ENCODE data around the gene MFNG.
"Not testable (repeated sequence)": the region's sequence is repeated elsewhere in the genome, so short reads cannot be mapped to it uniquely, and the experiment has no call there.

Gene MFNG, protein sequence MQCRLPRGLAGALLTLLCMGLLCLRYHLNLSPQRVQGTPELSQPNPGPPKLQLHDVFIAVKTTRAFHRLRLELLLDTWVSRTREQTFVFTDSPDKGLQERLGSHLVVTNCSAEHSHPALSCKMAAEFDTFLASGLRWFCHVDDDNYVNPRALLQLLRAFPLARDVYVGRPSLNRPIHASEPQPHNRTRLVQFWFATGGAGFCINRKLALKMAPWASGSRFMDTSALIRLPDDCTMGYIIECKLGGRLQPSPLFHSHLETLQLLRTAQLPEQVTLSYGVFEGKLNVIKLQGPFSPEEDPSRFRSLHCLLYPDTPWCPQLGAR

DNA sequence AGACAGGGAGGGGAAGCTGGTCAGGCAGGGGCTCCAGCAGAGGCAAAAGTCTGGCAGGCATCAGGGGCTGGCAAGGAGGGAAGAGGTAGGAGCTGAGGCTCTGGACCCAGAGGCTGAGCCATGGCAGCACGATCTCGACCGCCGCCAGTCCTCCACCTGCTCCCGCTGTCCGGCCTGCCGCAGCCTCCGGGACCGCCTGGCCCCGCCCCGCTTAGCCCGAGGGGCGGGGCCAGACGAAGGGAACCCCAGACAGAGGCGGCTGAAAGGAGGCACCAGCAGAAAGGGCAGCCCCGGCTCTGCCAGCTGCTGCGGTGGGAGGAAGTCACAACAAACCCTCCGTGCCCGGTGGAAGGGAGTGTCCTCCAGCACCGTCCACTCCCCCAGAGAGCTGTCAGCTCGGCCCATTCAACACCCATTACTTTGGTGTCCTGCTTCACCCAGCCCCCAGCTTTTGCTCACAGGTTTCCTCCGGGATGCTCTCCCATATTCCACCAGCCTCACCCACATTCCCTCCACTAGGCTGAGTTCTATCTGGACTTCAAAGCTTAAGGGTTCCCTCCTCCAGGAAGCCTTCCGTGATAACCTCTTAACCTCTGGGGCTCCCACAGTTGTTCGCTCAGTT, at the start of gene MFNG:
TSS of gene MFNG (minus strand) at position 161 of the 622 bp plus-strand sequence. CDS start 207 bp downstream, outside the sequence.
- DNase-seq (ENCODE audit: low spot score) = peak; percentile 81

DNA sequence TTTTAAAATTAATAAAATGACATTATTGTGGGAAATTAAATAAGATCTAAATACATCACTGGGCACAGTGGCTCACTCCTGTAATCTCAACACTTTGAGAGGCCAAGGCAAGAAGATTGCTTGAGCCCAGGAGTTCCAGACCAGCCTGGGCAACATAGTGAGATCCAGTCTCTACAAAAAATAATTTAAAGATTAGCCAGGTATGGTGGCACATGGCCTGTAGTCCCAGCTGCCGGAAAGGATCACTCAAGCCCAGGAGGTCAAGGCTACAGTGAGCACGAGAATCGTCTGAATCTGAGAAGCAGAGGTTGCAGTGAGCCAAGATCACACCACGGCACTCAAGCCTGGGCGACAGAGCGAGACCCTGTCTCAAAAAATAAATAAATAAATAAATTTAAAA, 49.0 kb upstream of the MFNG start:
- DNase-seq (ENCODE audit: low spot score) = no peak

- no peak for DNase-seq (ENCODE audit: low spot score)
These were observed 48.3 kb upstream of the MFNG start for GRCh38 chr22:37534445-37534844.

DNA sequence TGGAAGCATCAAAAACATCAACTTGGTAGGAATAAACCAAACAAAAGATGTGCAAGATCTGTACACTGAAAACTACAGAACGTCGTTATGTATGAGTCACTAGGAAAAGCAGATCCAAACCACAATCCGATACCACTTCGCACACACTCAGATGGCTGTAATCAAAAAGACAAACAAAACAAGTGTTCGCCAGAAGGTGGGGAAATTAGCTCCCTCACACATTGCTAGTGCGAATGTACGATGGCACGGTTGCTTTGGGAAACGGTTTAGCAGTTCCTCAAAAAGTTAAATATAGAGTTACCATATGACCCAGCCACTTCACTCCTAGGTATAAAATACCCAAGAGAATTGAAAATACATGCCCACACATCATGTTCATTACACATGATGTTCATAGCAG, 47.8 kb upstream of the MFNG start:
- no peak for DNase-seq (ENCODE audit: low spot score)

DNA sequence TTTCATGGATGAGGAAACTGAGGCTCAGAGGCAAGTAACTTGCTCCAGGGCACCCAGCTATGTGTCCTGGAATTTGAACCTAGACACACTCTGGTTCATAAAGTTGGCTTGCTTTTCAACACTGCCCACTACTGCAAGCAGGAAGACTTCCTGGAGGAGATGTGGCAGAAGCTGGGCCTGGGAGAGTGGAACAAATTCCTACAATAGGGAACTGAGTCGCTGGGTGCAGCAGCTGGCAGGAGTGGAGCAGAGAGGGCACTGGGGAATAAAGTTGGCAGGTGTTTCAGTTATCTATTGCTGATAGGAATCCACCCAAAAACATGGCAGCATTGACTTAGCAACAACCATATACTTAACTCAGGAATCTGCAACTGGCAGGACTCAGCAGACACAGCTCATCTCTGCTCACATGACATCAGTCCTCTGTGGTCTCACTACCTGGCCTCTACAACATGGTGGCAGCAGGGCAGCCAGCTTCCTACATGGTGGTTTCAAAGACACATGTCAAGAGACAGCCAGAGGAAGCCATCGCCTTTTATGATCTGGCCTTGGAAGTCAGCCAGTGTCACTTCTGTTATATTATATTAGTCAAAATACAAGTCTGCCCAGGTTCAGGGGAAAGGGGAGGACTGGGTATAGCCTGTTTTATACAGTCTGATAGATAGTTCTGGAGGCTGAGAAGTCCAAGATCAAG, 43.6 kb upstream of the MFNG start:
- DNase-seq (ENCODE audit: low spot score) = no peak

- not testable (repeated sequence) for DNase-seq (ENCODE audit: low spot score)
These were observed 41.8 kb upstream of the MFNG start for GRCh38 chr22:37527952-37528351.

DNA sequence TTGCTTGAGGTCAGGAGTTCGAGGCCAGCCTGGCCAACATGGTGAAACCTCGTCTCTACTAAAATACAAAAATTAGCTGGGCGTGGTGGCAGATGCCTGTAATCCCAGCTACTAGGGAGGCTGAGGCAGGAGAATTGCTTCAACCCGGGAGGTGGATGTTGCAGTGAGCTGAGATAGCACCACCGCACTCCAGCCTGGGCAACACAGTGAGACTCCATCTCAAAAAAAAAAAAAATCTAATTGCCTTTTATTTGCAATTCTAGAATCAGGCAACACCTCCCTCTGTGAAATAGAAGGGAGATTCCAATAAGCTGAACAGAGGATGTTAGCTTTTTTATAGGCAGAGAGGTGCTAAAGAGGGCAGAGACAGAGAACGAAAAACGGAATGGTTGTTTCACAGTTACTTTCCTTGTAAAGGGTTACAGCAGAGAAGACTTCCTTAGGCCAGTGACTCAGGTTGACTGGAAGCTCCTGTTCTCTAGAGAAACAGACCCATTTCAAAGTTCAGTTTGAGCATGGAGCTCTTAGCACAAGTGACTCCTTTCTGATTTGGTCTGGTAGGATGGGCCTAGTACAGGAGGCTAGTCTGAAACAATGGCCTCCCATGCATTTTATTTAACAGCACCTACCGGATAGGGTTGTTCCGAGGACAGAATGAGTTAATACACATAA, 41.0 kb upstream of the MFNG start:
- DNase-seq (ENCODE audit: low spot score) = not testable (repeated sequence)

- no peak for DNase-seq (ENCODE audit: low spot score)
These were observed 40.2 kb upstream of the MFNG start for GRCh38 chr22:37526376-37526775.

DNA sequence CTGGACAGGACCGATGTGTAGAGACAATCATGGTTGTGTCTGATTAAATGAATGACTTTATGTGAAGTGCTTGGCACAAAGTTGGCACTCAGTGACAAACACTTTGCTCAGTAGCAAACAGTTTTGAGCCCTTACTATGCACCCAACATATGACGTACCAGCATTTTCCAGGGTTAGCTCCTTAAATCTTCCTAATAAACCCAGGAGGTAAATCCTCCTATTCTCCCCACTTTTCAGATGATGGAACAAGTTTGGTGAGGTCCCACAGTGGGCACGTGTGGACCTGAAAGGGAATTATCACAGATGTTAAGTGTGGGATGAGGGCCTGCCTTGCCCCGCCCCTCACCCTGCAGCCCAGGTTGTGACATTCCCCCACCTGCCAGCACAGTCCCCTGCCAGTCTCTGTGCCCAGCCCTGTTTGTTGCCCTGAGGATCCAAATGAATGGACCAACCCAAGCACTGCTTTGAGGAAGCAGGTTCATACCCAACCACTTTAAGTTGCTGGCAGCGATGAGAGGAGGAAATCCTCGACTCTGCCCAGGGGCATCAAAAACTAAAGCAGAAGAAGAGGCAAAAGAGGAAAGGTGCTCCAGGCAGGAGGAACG, 39.7 kb upstream of the MFNG start:
- DNase-seq (ENCODE audit: low spot score) = no peak

GRCh38 chr22:37525073-37525745, 39.0 kb upstream of the MFNG start:
- no peak for DNase-seq (ENCODE audit: low spot score)

- no peak for DNase-seq (ENCODE audit: low spot score)
These were observed 36.3 kb upstream of the MFNG start for GRCh38 chr22:37522482-37522881.

- no peak for DNase-seq (ENCODE audit: low spot score)
These were observed 35.1 kb upstream of the MFNG start for GRCh38 chr22:37521236-37521739.

- DNase-seq (ENCODE audit: low spot score) = no peak
These were observed 34.6 kb upstream of the MFNG start for GRCh38 chr22:37520776-37521191.

- DNase-seq (ENCODE audit: low spot score) = peak; percentile 66
These were observed 33.3 kb upstream of the MFNG start, which contains the start of gene CARD10 for GRCh38 chr22:37519268-37520195. TSS of gene CARD10 (minus strand) at chr22:37519415. CDS start at chr22:37519200, 215 bp downstream.

- DNase-seq (ENCODE audit: low spot score) = no peak
These were observed 32.5 kb upstream of the MFNG start for GRCh38 chr22:37518509-37519267.

- peak; percentile 45 for DNase-seq (ENCODE audit: low spot score)
These were observed 31.8 kb upstream of the MFNG start for GRCh38 chr22:37517826-37518450.

DNA sequence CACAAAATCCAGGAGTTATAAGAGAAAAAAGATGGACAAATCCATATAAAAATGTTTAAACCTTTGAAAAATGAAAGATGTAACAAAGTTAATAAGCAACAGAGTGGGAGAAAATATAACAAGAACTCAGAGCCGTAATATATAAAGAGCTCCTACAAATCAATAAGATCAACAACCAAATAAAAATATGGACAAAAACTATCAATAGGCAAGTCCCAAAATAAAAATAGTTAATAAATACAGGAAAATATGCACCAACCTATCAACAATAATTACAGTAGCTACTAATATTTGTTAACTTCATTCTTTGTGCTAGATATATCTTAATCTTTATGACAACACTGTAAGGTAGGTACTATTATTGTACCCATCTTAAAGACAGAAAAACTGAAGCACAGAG, 30.3 kb upstream of the MFNG start:
- DNase-seq (ENCODE audit: low spot score) = no peak

GRCh38 chr22:37515901-37516300, 29.7 kb upstream of the MFNG start:
- DNase-seq (ENCODE audit: low spot score) = no peak

GRCh38 chr22:37514526-37515051, 28.4 kb upstream of the MFNG start:
- peak; percentile 47 for DNase-seq (ENCODE audit: low spot score)

Measured in ecto neural progenitor cell (in vitro differentiated cells).